H54 (cell line): Measurements from ENCODE around the gene CHKA.
"Not testable (repeated sequence)": the region's sequence is repeated elsewhere in the genome, so short reads cannot be mapped to it uniquely, and the experiment has no call there.

Source experiments
- DNase-seq: peaks from one replicate; pipeline ENCODE4 v3.0.0; 2011; ENCODE audit warnings: low spot score, mixed read lengths; ENCODE audit not compliant: insufficient read length
- FAIRE-seq: peaks from 3 replicates; lab custom pipeline; 2011; peaks lifted over from hg19 to GRCh38; lab: Jason Lieb, UNC
- POLR2A ChIP-seq: IDR thresholded peaks from 2 replicates; pipeline ENCODE4 v1.6.1; 2011; ENCODE audit warnings: low read depth, mild to moderate bottlenecking, low read length

The CHKA gene

GRCh38 chr11:68115285-68115684, 5.9 kb downstream of the CHKA start:
- FAIRE-seq (no peak), DNase-seq (no peak)
- no peak for TF ChIP-seq POLR2A

GRCh38 chr11:68113986-68114385, 7.2 kb downstream of the CHKA start:
- FAIRE-seq = no peak
- no peak for DNase-seq
- TF ChIP-seq POLR2A = no peak

- DNase-seq (no peak), FAIRE-seq (no peak)
- no peak for TF ChIP-seq POLR2A
These were observed 13.5 kb downstream of the CHKA start for GRCh38 chr11:68107689-68108088.

GRCh38 chr11:68106165-68106940, 14.8 kb downstream of the CHKA start:
- no peak for DNase-seq
- no peak for FAIRE-seq
- TF ChIP-seq POLR2A = no peak

- DNase-seq (no peak), FAIRE-seq (no peak)
- no peak for TF ChIP-seq POLR2A
These were observed 21.4 kb downstream of the CHKA start for GRCh38 chr11:68099474-68100405.

- TF ChIP-seq POLR2A = no peak
- DNase-seq (no peak), FAIRE-seq (no peak)
These were observed 22.1 kb downstream of the CHKA start for GRCh38 chr11:68099057-68099456.

- FAIRE-seq (no peak), DNase-seq (no peak)
These were observed 24.2 kb downstream of the CHKA start for GRCh38 chr11:68096962-68097361.

GRCh38 chr11:68093565-68093964, 27.6 kb downstream of the CHKA start:
- DNase-seq (no peak), FAIRE-seq (no peak)
- no peak for TF ChIP-seq POLR2A

More at GRCh38 chr11:68096962-68097361, 24.2 kb downstream of the CHKA start:
- TF ChIP-seq POLR2A = no peak

- not testable (repeated sequence) for DNase-seq, FAIRE-seq
These were observed 28.2 kb downstream of the CHKA start for GRCh38 chr11:68092946-68093345.

- FAIRE-seq = no peak
- no peak for TF ChIP-seq POLR2A
- no peak for DNase-seq
These were observed 28.8 kb downstream of the CHKA start for GRCh38 chr11:68092411-68092810.

GRCh38 chr11:68090706-68091105, 30.5 kb downstream of the CHKA start:
- TF ChIP-seq POLR2A = no peak
- FAIRE-seq (no peak), DNase-seq (no peak)

- TF ChIP-seq POLR2A = no peak
- DNase-seq = no peak
- no peak for FAIRE-seq
These were observed 30.9 kb downstream of the CHKA start for GRCh38 chr11:68090287-68090686.

- no peak for FAIRE-seq
- no peak for DNase-seq
- TF ChIP-seq POLR2A = no peak
These were observed 31.5 kb downstream of the CHKA start for GRCh38 chr11:68089679-68090078.

GRCh38 chr11:68083517-68083916, 37.7 kb downstream of the CHKA start:
- FAIRE-seq (no peak), DNase-seq (no peak)
- no peak for TF ChIP-seq POLR2A

- DNase-seq = no peak
- no peak for TF ChIP-seq POLR2A
- FAIRE-seq = no peak
These were observed 38.7 kb downstream of the CHKA start for GRCh38 chr11:68082481-68082880.
